Ascending aorta (tissue), 2 donors: ENCODE results near the gene ZNF581. TPM values are rescaled to one million over a fixed set of nuclear protein-coding genes. Genes with fewer than 3 reads are reported as not detected.

Experiments
- DNase-seq, 2 donors: peaks; one replicate each; pipeline ENCODE4 v3.0.0-alpha.2; 2019; ENCODE audit warnings: low spot score in 2 of 2
- H3K27ac ChIP-seq, 2 donors: fragments of 200-600 bp; sonication (generic); one replicate each; pipeline ENCODE4 v1.5.1; 2016 to 2017; ENCODE audit warnings: mild to moderate bottlenecking in 1 of 2
- H3K27me3 ChIP-seq: fragments of 200-600 bp; sonication (generic); one replicate; pipeline ENCODE4 v1.5.1; 2017
- H3K36me3 ChIP-seq, 2 donors: fragments of 200-600 bp; sonication (generic); one replicate each; pipeline ENCODE4 v1.5.1; 2016
- H3K4me1 ChIP-seq, 2 donors: fragments of 200-600 bp; sonication (generic); one replicate each; pipeline ENCODE4 v1.5.1; 2016 to 2017; ENCODE audit warnings: mild to moderate bottlenecking in 1 of 2
- H3K4me3 ChIP-seq, 2 donors: fragments of 200-600 bp; sonication (generic); one replicate each; pipeline ENCODE4 v1.5.1; 2016 to 2017; ENCODE audit warnings: mild to moderate bottlenecking in 1 of 2
- H3K9me3 ChIP-seq, 2 donors: fragments of 200-600 bp; sonication (generic); one replicate each; pipeline ENCODE4 v1.5.1; 2016
- intact Hi-C: fragments of 100-400 bp; cut with DNase I; formaldehyde crosslinking; loops from one replicate; pipeline ENCODE4 v1.15.1; 2023
- total RNA-seq: library from RNA; depleted of rRNA; stranded (reverse); fragments of >200 nt; gene quantifications from one replicate; pipeline ENCODE4 v1.1.0, GENCODE V29; 2016
- TF ChIP-seq, protein P1 (sequence below), 3 experiments: fragments of 200-600 bp in 2 of 3; fragments of 450-650 bp in 1 of 3; sonication (generic) in 2 of 3; IDR thresholded peaks; one replicate each; pipeline ENCODE4 v1.5.1; 2016 to 2019; ENCODE audit warnings: antibody characterized with exemption in 3 of 3, mild to moderate bottlenecking in 1 of 3, moderate library complexity in 1 of 3

The ZNF581 gene
- total RNA-seq, 1 donor from 2014 or later, result 12.1 TPM

DNA sequence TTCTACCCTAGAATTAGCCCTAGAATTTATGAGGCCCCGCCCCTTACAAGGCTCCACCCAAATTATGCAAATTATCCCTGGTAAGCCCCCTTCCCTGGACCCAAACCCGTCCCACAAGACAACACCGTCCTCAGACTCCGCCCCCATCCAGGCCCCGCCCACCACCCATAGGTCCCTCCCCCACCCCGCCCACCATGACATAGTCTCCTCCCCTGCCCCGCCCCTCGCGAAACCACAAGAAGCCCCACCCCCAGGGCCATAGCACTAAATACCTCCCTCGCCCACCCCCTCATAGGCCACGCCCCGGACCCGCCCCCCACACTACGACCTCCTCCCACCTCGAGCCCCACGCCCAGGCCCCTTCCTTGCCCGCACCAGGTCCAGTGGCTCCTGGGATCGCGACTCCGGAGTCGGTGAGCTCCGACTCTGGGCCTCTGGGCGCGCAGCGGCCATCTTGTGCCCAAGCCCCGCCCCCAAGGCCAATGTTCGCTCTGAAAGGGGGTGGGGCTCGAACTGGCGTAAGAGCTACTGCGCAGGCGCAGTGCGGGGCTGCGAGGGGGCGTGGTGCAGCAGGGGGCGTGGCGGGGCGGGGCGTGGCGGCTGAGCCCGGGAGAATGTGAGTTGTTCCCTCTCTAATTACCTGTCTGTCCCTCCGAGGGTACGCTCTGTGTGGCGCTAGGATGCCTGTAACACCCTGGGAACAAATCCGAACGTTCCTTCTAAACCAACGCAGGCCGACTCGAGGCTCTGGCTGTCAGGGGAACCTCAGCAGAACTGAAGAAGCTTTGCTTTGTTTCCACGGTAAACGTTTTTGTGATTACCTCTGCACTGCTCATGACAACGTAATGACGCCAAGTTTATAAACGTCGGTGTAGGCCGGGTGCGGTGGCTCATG is 19.1 kb upstream of the ZNF581 start, which contains the start of gene ZNF784:
TSS of gene ZNF784 (minus strand) at position 458 of the 895 bp plus-strand sequence. CDS start at position 453, 5 bp downstream.
- DNase-seq, result peak; percentile 67 to 95
- TF ChIP-seq, protein P1, sequence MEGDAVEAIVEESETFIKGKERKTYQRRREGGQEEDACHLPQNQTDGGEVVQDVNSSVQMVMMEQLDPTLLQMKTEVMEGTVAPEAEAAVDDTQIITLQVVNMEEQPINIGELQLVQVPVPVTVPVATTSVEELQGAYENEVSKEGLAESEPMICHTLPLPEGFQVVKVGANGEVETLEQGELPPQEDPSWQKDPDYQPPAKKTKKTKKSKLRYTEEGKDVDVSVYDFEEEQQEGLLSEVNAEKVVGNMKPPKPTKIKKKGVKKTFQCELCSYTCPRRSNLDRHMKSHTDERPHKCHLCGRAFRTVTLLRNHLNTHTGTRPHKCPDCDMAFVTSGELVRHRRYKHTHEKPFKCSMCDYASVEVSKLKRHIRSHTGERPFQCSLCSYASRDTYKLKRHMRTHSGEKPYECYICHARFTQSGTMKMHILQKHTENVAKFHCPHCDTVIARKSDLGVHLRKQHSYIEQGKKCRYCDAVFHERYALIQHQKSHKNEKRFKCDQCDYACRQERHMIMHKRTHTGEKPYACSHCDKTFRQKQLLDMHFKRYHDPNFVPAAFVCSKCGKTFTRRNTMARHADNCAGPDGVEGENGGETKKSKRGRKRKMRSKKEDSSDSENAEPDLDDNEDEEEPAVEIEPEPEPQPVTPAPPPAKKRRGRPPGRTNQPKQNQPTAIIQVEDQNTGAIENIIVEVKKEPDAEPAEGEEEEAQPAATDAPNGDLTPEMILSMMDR (IDR thresholded peaks at IDR 0.05), result no peak
- H3K4me1 ChIP-seq, result peaks cover 0 to 5% of the 10 kb centered on the region in 2 donors
- no peaks in the 10 kb centered on the region for H3K27me3 ChIP-seq
- intact Hi-C loops, result loop anchor here (1.0 to 5.0 kb wide), 6 partner anchors 19 to 162 kb away; partner anchors contain the start of genes C19orf85, FIZ1, ISOC2 and U2AF2
- peaks cover 3 to 12% of the 10 kb centered on the region in 2 donors for H3K36me3 ChIP-seq
- peak within 1 kb of the TSS; percentile 60 to 73 for H3K4me3 ChIP-seq
- H3K9me3 ChIP-seq, result no peaks in the 10 kb centered on the region
- peak within 1 kb of the TSS; percentile 96 to 97 for H3K27ac ChIP-seq

DNA sequence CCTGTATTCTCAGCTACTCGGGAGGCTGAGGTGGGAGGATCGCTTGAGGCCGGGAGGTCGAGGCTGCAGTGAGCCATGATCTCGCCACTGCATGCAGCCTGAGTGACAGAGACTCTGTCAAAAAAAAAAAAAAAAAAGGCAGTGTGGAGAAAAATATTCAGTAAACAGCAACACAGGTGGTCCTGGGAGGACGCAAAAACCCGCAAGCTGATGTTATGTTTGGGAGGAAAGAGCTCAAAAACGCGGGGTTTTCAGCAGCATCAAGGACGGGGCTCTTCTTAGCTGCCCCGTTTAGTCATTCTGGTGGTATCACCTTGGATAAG is 18.5 kb upstream of the ZNF581 start:
- intact Hi-C loops, result loop anchor here (2.0 kb wide), 3 partner anchors 30 to 108 kb away; partner anchors contain the start of genes U2AF2 and ZNF579
- H3K9me3 ChIP-seq, result no peaks in the 10 kb centered on the region
- H3K27ac ChIP-seq, result peak overlapping the region; percentile 96 to 97

DNA sequence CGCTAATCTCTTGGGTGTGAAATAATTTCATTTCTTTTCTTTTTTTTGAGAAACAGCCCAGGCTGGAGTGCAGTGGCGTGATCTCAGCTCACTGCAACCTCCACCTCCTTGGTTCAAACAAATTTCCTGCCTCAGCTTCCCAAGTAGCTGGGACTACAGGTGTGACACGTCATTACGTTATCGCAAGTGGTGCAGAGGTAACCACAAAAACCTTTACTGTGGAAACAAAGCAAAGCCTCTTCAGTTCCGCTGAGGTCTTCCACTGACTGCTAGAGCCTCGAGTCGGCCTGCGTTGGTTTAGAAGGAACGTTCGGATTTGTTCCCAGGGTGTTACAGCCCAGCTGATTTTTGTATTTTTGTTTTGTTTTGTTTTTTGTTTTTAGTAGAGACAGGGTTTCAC is 17.1 kb upstream of the ZNF581 start:
- intact Hi-C loops, result no loop called here
- Histone ChIP-seq H3K36me3 (peaks cover under 1 to 12% of the 10 kb centered on the region in 2 donors), H3K4me1 (peaks cover 0 to 5% of the 10 kb centered on the region in 2 donors), H3K27ac (no peak overlapping the region), H3K9me3 (no peaks in the 10 kb centered on the region), H3K27me3 (no peaks in the 10 kb centered on the region), H3K4me3 (no peak overlapping the region)
- TF ChIP-seq, protein P1 (IDR thresholded peaks at IDR 0.05), result no peak
- no peak for DNase-seq

More for the DNA sequence above, 18.5 kb upstream of the ZNF581 start:
- Histone ChIP-seq H3K4me1 (peaks cover 0 to 5% of the 10 kb centered on the region in 2 donors), H3K36me3 (peaks cover 3 to 12% of the 10 kb centered on the region in 2 donors), H3K4me3 (peak overlapping the region; percentile 60 to 73), H3K27me3 (no peaks in the 10 kb centered on the region)
- DNase-seq, result no peak
- TF ChIP-seq, protein P1 (IDR thresholded peaks at IDR 0.05), result no peak

DNA sequence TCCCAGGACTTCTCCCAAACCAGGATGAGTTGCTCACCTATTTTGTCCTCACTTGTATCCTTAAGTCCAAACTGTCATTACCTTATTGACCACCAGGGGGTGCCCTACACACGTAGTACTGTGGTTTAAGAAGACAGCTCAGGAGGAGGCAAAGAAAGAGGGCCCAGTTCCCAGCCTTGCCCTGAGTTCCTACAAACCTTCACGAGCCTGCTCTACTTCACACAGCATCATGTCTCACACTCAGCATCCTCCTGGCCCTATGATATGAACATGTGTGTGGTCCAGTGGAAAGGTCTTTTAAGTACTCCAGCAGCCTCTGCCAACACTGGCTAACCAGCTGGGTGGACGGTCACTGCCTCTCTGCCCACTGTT is 11.0 kb upstream of the ZNF581 start:
- Histone ChIP-seq H3K9me3 (no peaks in the 10 kb centered on the region), H3K4me3 (no peak overlapping the region), H3K27me3 (no peaks in the 10 kb centered on the region), H3K27ac (peak overlapping the region in 1 of 2 donors; percentile 44), H3K4me1 (peaks cover 11 to 19% of the 10 kb centered on the region in 2 donors), H3K36me3 (no peaks in the 10 kb centered on the region)
- peak; percentile 59 to 98 for DNase-seq
- TF ChIP-seq, protein P1 (IDR thresholded peaks at IDR 0.05), result peak; percentile 82 to 90 (median 83)
- intact Hi-C loops, result loop anchor here (1.0 to 2.0 kb wide), 2 partner anchors 21 to 116 kb away; no protein-coding TSS in a partner anchor

DNA sequence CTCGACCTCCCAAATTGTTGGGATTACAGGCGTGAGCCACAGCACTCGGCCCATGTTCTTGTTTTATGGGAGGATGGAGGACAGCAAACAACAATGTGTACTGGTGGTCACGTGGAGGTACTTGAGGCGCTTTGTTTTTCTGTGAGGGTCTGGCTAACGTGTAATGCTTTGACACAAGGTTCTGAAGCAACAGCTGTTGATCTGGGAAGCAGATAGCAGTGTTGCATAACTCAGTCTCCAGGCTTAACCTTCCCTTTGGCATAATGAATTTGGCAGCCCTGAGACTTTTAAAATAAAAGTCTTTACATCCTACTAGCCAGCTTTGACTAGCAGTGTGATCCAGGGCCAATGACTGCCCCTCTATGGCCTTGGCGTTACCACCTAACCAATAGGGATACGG is 9.6 kb upstream of the ZNF581 start:
- H3K36me3 ChIP-seq, result no peaks in the 10 kb centered on the region
- H3K27me3 ChIP-seq, result no peaks in the 10 kb centered on the region
- TF ChIP-seq, protein P1 (IDR thresholded peaks at IDR 0.05), result no peak
- DNase-seq, result no peak
- peak overlapping the region; percentile 98 to 100 for H3K27ac ChIP-seq
- H3K9me3 ChIP-seq, result no peaks in the 10 kb centered on the region
- intact Hi-C loops, result loop anchor here (2.0 kb wide), 2 partner anchors 53 to 117 kb away; partner anchors contain the start of gene ZNF579
- peaks cover 11 to 29% of the 10 kb centered on the region in 2 donors for H3K4me1 ChIP-seq
- H3K4me3 ChIP-seq, result peak overlapping the region in 1 of 2 donors; percentile 92
